Measurements from ENCODE around the gene CENPP. TPM values are rescaled to one million over a fixed set of nuclear protein-coding genes. Genes with fewer than 3 reads are reported as not detected.
A peak's percentile ranks its signal among the peaks of the same experiment; 100 is the strongest.
"Not testable (repeated sequence)": the region's sequence is repeated elsewhere in the genome, so short reads cannot be mapped to it uniquely, and the experiment has no call there.

CENPP gene
- total RNA-seq, 1 experiment from 2014 or later: 5.8 TPM

GRCh38 chr9:92535940-92536850 is 210.4 kb downstream of the CENPP start, which contains the start of gene ECM2:
Gene ECM2, minus strand, starts transcription at chr9:92535990. Its CDS starts 13,124 bp downstream, at chr9:92522866.
- no peak for DNase-seq (ENCODE audit: low spot score)

GRCh38 chr9:92538541-92538940 is 212.8 kb downstream of the CENPP start:
- DNase-seq (ENCODE audit: low spot score): no peak

GRCh38 chr9:92543972-92544371 is 218.2 kb downstream of the CENPP start:
- DNase-seq (ENCODE audit: low spot score): no peak

GRCh38 chr9:92545002-92545510 is 219.3 kb downstream of the CENPP start:
- DNase-seq (ENCODE audit: low spot score): no peak

GRCh38 chr9:92547356-92547755 is 221.6 kb downstream of the CENPP start:
- DNase-seq (ENCODE audit: low spot score): no peak

GRCh38 chr9:92550765-92551164 is 225.0 kb downstream of the CENPP start:
- DNase-seq (ENCODE audit: low spot score): no peak

- DNase-seq (ENCODE audit: low spot score): peak; percentile 8
These were observed 233.0 kb downstream of the CENPP start for GRCh38 chr9:92558612-92559374.

- DNase-seq (ENCODE audit: low spot score): no peak
These were observed 235.9 kb downstream of the CENPP start for GRCh38 chr9:92561374-92562330.

GRCh38 chr9:92562461-92562967 is 236.8 kb downstream of the CENPP start:
- no peak for DNase-seq (ENCODE audit: low spot score)

- DNase-seq (ENCODE audit: low spot score): no peak
These were observed 237.7 kb downstream of the CENPP start for GRCh38 chr9:92563116-92564100.

GRCh38 chr9:92564504-92564903 is 238.8 kb downstream of the CENPP start:
- no peak for DNase-seq (ENCODE audit: low spot score)

- no peak for DNase-seq (ENCODE audit: low spot score)
These were observed 239.2 kb downstream of the CENPP start for GRCh38 chr9:92564982-92565381.

GRCh38 chr9:92571871-92572270 is 246.1 kb downstream of the CENPP start:
- not testable (repeated sequence) for DNase-seq (ENCODE audit: low spot score)

GRCh38 chr9:92573612-92574011 is 247.9 kb downstream of the CENPP start:
- DNase-seq (ENCODE audit: low spot score): not testable (repeated sequence)

GRCh38 chr9:92576175-92576574 is 250.4 kb downstream of the CENPP start:
- DNase-seq (ENCODE audit: low spot score): no peak

GRCh38 chr9:92589923-92590322 is 264.2 kb downstream of the CENPP start:
- no peak for DNase-seq (ENCODE audit: low spot score)

- DNase-seq (ENCODE audit: low spot score): no peak
These were observed 264.6 kb downstream of the CENPP start for GRCh38 chr9:92590377-92590776.

GRCh38 chr9:92592537-92592936 is 266.8 kb downstream of the CENPP start:
- DNase-seq (ENCODE audit: low spot score): no peak
